PC-3 (cell line): ENCODE data around the gene HAGH.

Experiments used
- EZH2 ChIP-seq: fragments of 300-600 bp; sonication (generic); IDR thresholded peaks from one replicate; pipeline ENCODE4 v1.6.1; 2017; ENCODE audit warnings: antibody characterized with exemption, mild to moderate bottlenecking, low read length; ENCODE audit not compliant: unreplicated experiment
- TF ChIP-seq, protein P1 (sequence below): fragments of 300-600 bp; sonication (generic); conservative IDR thresholded peaks from 2 replicates; pipeline ENCODE4 v1.5.1; 2017; ENCODE audit warnings: antibody characterized with exemption, low read depth, mild to moderate bottlenecking, low read length

DNA sequence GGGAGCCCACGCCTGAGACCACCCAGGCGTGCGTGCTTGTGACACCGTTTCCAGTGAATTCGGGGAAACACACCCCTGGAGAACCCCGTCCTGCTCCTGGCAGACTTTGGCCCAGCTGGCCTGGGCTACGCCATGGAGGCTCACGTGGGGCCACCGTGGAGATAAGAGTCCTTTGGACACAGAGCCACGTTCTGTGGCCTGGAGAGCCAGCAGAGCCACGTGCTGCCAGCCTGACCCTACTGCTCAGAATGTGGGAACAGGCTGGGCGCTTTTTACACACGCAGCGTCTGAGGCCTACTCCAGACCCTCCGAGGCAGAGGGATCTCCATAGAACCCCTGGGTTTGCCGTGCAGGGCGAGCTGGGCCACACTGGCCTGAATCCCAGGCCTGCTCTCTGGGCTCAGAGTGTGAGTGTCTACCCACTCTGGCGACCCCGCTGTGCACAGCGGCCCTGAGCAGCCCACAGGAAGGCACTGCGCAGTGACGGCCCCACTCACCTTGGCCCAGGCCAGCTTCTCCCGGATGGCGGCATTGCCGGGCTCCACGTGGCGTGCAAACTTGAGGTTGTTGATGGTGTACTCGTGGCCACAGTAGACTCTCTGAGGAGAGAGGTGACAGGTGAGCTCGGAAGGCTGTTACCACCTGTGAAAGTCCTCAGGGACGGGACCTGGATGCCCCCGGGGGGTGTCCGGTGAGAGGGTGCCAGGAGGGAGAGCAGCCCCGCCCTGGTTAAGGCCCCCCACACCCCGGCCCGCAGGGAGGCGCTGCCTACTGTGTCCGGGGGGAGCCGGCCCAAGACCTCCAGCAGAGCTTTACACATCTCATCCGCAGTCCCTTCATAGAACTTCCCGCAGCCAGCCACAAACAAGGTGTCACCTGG, 10.0 kb downstream of the HAGH start:
- TF ChIP-seq, protein P1, sequence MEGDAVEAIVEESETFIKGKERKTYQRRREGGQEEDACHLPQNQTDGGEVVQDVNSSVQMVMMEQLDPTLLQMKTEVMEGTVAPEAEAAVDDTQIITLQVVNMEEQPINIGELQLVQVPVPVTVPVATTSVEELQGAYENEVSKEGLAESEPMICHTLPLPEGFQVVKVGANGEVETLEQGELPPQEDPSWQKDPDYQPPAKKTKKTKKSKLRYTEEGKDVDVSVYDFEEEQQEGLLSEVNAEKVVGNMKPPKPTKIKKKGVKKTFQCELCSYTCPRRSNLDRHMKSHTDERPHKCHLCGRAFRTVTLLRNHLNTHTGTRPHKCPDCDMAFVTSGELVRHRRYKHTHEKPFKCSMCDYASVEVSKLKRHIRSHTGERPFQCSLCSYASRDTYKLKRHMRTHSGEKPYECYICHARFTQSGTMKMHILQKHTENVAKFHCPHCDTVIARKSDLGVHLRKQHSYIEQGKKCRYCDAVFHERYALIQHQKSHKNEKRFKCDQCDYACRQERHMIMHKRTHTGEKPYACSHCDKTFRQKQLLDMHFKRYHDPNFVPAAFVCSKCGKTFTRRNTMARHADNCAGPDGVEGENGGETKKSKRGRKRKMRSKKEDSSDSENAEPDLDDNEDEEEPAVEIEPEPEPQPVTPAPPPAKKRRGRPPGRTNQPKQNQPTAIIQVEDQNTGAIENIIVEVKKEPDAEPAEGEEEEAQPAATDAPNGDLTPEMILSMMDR = no peak
- TF ChIP-seq EZH2 = no peak
